ENCODE measurements around the gene CYB5D1. TPM values are rescaled to one million over a fixed set of nuclear protein-coding genes. Genes with fewer than 3 reads are reported as not detected.

The CYB5D1 gene
- total and polyA plus RNA-seq, 2 of the 8 experiments (the other 6 are each of a cell fraction or from before 2014, with no cell fraction given) = 11.0 to 18.0 TPM

- TF ChIP-seq CTCF (IDR thresholded peaks at IDR 0.05; ENCODE audit: control extremely low read depth in 1 of 3, insufficient read depth in 1 of 3, low read depth in 1 of 3, low read length in 3 of 3) (no peak), NANOG (IDR thresholded peaks at IDR 0.05; ENCODE audit: insufficient read depth, low read depth, low read length, poor library complexity, severe bottlenecking) (no peak), SP4 (IDR thresholded peaks at IDR 0.05; ENCODE audit: low read length) (no peak), YY1 (IDR thresholded peaks at IDR 0.05; ENCODE audit: low read depth, low read length) (no peak), JUND (IDR thresholded peaks at IDR 0.05; ENCODE audit: low read length) (no peak)
Observed at GRCh38 chr17:7816926-7817642, 40.7 kb upstream of the CYB5D1 start (continued).

Data from H1 (cell line).